ENCODE measurements around the gene PHF13. TPM values are rescaled to one million over a fixed set of nuclear protein-coding genes. Genes with fewer than 3 reads are reported as not detected.

Gene PHF13
- total and polyA plus RNA-seq, 2 donors (not counting 3 experiments of a cell fraction or from before 2014, with no cell fraction given) = 5.6 to 18.6 TPM

- H3K79me2 ChIP-seq (ENCODE audit: control insufficient read depth, insufficient read depth, low read length) = peaks cover 21% of the 10 kb centered on the region
- dilution Hi-C loops (cut with MboI; ENCODE audit: extremely low pct_ligation_motif_present, low sequenced_read_pairs) = no loop called here
- H2AFZ ChIP-seq (ENCODE audit: low read depth, low read length) = peak within 1 kb of the TSS; percentile 11
- no peaks in the 10 kb centered on the region for H3K9me3 ChIP-seq (replicated peaks; ENCODE audit: control insufficient read depth, insufficient read depth, low read length)
- CTCF ChIA-PET = interaction anchor here (0.7 to 1.6 kb wide), 6 partner anchors 9 to 139 kb away, joined by 3 to 5 read pairs (median 4); no protein-coding TSS in a partner anchor
- FAIRE-seq (peak; percentile 77), DNase-seq (ENCODE audit: low read depth, low spot score) (peak; percentile 82)
- POLR2A ChIA-PET = interaction anchor here (0.7 kb wide), 1 partner anchor 10 kb away, joined by 3 read pairs; no protein-coding TSS in a partner anchor
- no peaks in the 10 kb centered on the region for H3K9me1 ChIP-seq (replicated peaks; ENCODE audit: control insufficient read depth, extremely low read depth, insufficient read depth, low read length)
- peak within 1 kb of the TSS; percentile 47 for H3K9ac ChIP-seq (replicated peaks; ENCODE audit: extremely low read depth, insufficient read depth, low read length)
- H3K36me3 ChIP-seq (ENCODE audit: control insufficient read depth in 2 of 2, extremely low read depth in 1 of 2, insufficient read depth in 2 of 2, low read length in 2 of 2) = peaks cover 13 to 28% of the 10 kb centered on the region in 2 experiments
- H3K4me2 ChIP-seq (ENCODE audit: insufficient read depth, low read length) = peak within 1 kb of the TSS; percentile 37
- no TSS peak for BruUV-seq (replicated peaks)
- no peaks in the 10 kb centered on the region for H4K20me1 ChIP-seq (replicated peaks; ENCODE audit: control insufficient read depth, extremely low read depth, insufficient read depth, low read length)
- no peaks in the 10 kb centered on the region for H3K27me3 ChIP-seq (ENCODE audit: control insufficient read depth in 2 of 2, insufficient read depth in 2 of 2, low read length in 2 of 2)
- peak within 1 kb of the TSS; percentile 54 to 72 (median 58) for H3K4me3 ChIP-seq (replicated peaks in 1 of 3; ENCODE audit: insufficient read depth in 1 of 3, low read depth in 1 of 3, low read length in 3 of 3)
- H3K4me1 ChIP-seq (ENCODE audit: control insufficient read depth, extremely low read depth, insufficient read depth, low read length) = peaks cover 4% of the 10 kb centered on the region
- intact Hi-C loops (cut with micrococcal nuclease) = loop anchor here (1.0 to 5.0 kb wide), 5 partner anchors 12 to 138 kb away; partner anchors contain the start of genes NOL9, PHF13 and ZBTB48
- peak within 1 kb of the TSS; percentile 13 for H3K27ac ChIP-seq (ENCODE audit: insufficient read depth, low read depth, low read length)
- no peak for TF ChIP-seq CTCF (IDR thresholded peaks at IDR 0.05; ENCODE audit: extremely low read depth in 1 of 2, insufficient read depth in 1 of 2, low read depth in 1 of 2, low read length in 2 of 2)
- peak; percentile 47 for TF ChIP-seq POLR2AphosphoS5 (IDR thresholded peaks at IDR 0.05; ENCODE audit: insufficient read depth, low read depth, low read length)
Observed at GRCh38 chr1:6624710-6625583, 11.4 kb downstream of the PHF13 start, which contains the start of gene THAP3. Gene THAP3, plus strand, starts transcription at chr1:6624868. Its CDS starts 351 bp downstream, at chr1:6625219.
